GM23338 (cell line): Measurements from ENCODE around the gene PRDM9. TPM values are rescaled to one million over a fixed set of nuclear protein-coding genes. Genes with fewer than 3 reads are reported as not detected.
"Not testable (repeated sequence)": the region's sequence is repeated elsewhere in the genome, so short reads cannot be mapped to it uniquely, and the experiment has no call there.

Source experiments
- ATAC-seq: fragments of 200-7000 bp; cut with Tn5 transposase; 3 replicates; pipeline ENCODE4 v1.9.1; 2020
- DNase-seq: peaks from one replicate; pipeline ENCODE4 v3.0.0-alpha.2; 2015; ENCODE audit warnings: low spot score
- H2AFZ ChIP-seq: fragments of 200-600 bp; sonication (generic); 2 replicates; pipeline ENCODE4 v1.8.0; 2016; ENCODE audit warnings: antibody characterized with exemption, mild to moderate bottlenecking, moderate library complexity
- H3F3A ChIP-seq: fragments of 200-600 bp; sonication (generic); replicated peaks from 2 replicates; pipeline ENCODE4 v1.8.0; 2017; ENCODE audit warnings: antibody characterized with exemption, mixed run types, low read depth
- H3K27ac ChIP-seq: fragments of 200-600 bp; sonication (generic); 2 replicates; pipeline ENCODE4 v1.6.1; 2016; ENCODE audit warnings: low read depth
- H3K27me3 ChIP-seq: fragments of 200-600 bp; sonication (generic); 2 replicates; pipeline ENCODE4 v1.8.0; 2016; ENCODE audit warnings: mild to moderate bottlenecking, mixed run types, moderate library complexity; ENCODE audit not compliant: insufficient read depth
- H3K36me3 ChIP-seq: fragments of 200-600 bp; sonication (generic); 2 replicates; pipeline ENCODE4 v1.8.0; 2016; ENCODE audit warnings: mild to moderate bottlenecking; ENCODE audit not compliant: insufficient read depth
- H3K4me1 ChIP-seq: fragments of 200-600 bp; sonication (generic); 2 replicates; pipeline ENCODE4 v1.8.0; 2016; ENCODE audit warnings: mild to moderate bottlenecking, moderate library complexity; ENCODE audit not compliant: insufficient read depth
- H3K4me2 ChIP-seq: fragments of 200-600 bp; sonication (generic); 2 replicates; pipeline ENCODE4 v1.7.1; 2017; ENCODE audit warnings: mixed run types
- H3K4me3 ChIP-seq: fragments of 200-600 bp; sonication (generic); 2 replicates; pipeline ENCODE4 v1.6.1; 2016; ENCODE audit warnings: mixed run types
- H3K79me2 ChIP-seq: fragments of 200-600 bp; sonication (generic); replicated peaks from 2 replicates; pipeline ENCODE4 v1.8.0; 2017; ENCODE audit warnings: mild to moderate bottlenecking; ENCODE audit not compliant: insufficient read depth
- H3K9me2 ChIP-seq: fragments of 200-600 bp; sonication (generic); 2 replicates; pipeline ENCODE4 v1.8.0; 2017; ENCODE audit not compliant: insufficient read depth
- H4K20me1 ChIP-seq: fragments of 200-600 bp; sonication (generic); replicated peaks from 2 replicates; pipeline ENCODE4 v1.8.0; 2017; ENCODE audit warnings: mild to moderate bottlenecking; ENCODE audit not compliant: insufficient read depth
- H3K27ac Mint-ChIP-seq: 2 replicates; pipeline ENCODE4 v1.8.0; 2020; ENCODE audit warnings: inconsistent platforms, mild to moderate bottlenecking, moderate library complexity, mixed read lengths
- H3K27me3 Mint-ChIP-seq: 3 replicates; pipeline ENCODE4 v1.8.0; 2022; ENCODE audit warnings: low read depth, mild to moderate bottlenecking, moderate library complexity, mixed read lengths, inconsistent platforms; ENCODE audit not compliant: insufficient read depth, poor library complexity
- H3K36me3 Mint-ChIP-seq: 3 replicates; pipeline ENCODE4 v1.8.0; 2021; ENCODE audit warnings: low read depth, mild to moderate bottlenecking, inconsistent platforms, moderate library complexity, mixed read lengths
- H3K4me1 Mint-ChIP-seq: 3 replicates; pipeline ENCODE4 v1.8.0; 2020; ENCODE audit warnings: mild to moderate bottlenecking, inconsistent platforms, mixed read lengths
- H3K4me3 Mint-ChIP-seq: 3 replicates; pipeline ENCODE4 v1.8.0; 2021; ENCODE audit warnings: moderate library complexity, mild to moderate bottlenecking, inconsistent platforms, mixed read lengths
- H3K9me3 Mint-ChIP-seq: 3 replicates; pipeline ENCODE4 v1.8.0; 2020; ENCODE audit warnings: moderate library complexity, mild to moderate bottlenecking, inconsistent platforms, mixed read lengths
- REST ChIP-seq: IDR thresholded peaks from one replicate; pipeline ENCODE4 v1.6.1; 2018; ENCODE audit warnings: antibody characterized with exemption; ENCODE audit not compliant: unreplicated experiment
- ZNF462 ChIP-seq: fragments of 250-450 bp; sonication (Bioruptor Pico); IDR thresholded peaks from 2 replicates; pipeline ENCODE4 v1.5.0; 2020; ENCODE audit warnings: mild to moderate bottlenecking, moderate library complexity
- polyA plus RNA-seq: library from polyadenylated mRNA; unstranded; fragments of >200 nt; fragmentation: Nextera tagmentation; extraction: Ambion mirVana; gene quantifications from 2 replicates; pipeline ENCODE4 v1.2.1, GENCODE V29; 2016
- total RNA-seq: library from RNA; depleted of rRNA; stranded (reverse); fragments of >200 nt; shearing (Covaris generic); gene quantifications from 2 replicates; pipeline ENCODE4 v1.2.3, GENCODE V29; 2014

PRDM9 gene
- total and polyA plus RNA-seq, 2 experiments from 2014 or later: not detected

- no peak for TF ChIP-seq REST
These were observed 826 bp upstream of the PRDM9 start (continued) for GRCh38 chr5:23506329-23507236.

GRCh38 chr5:23510434-23510833 is 3.0 kb downstream of the PRDM9 start:
- H3K27ac Mint-ChIP-seq, H3K79me2 ChIP-seq, ATAC-seq, H3K27me3 ChIP-seq, H3K27me3 Mint-ChIP-seq, H3K4me3 ChIP-seq, H3K4me1 Mint-ChIP-seq, H3K27ac ChIP-seq, H3K4me3 Mint-ChIP-seq, H4K20me1 ChIP-seq, H3K36me3 Mint-ChIP-seq, H3F3A ChIP-seq, DNase-seq, H2AFZ ChIP-seq, H3K4me2 ChIP-seq, H3K4me1 ChIP-seq, H3K9me2 ChIP-seq, H3K36me3 ChIP-seq: not testable (repeated sequence)
- H3K9me3 Mint-ChIP-seq: peaks cover 18% of the 10 kb centered on the region

- peaks cover 7% of the 10 kb centered on the region; the same call in 1 of the 3 replicates for H3K36me3 Mint-ChIP-seq
- no peak for TF ChIP-seq REST
- no peak for TF ChIP-seq ZNF462 (CRISPR knock-in tag)
These were observed 15.1 kb downstream of the PRDM9 start for GRCh38 chr5:23522553-23522952.

More at GRCh38 chr5:23522553-23522952, 15.1 kb downstream of the PRDM9 start:
- H3K9me2 ChIP-seq: no peaks in the 10 kb centered on the region
- Mint-ChIP-seq H3K4me1 (no peaks in the 10 kb centered on the region; the same call in 2 of the 3 replicates), H3K9me3 (peaks cover 9% of the 10 kb centered on the region), H3K27me3 (peaks cover 3% of the 10 kb centered on the region), H3K27ac (no peak overlapping the region), H3K4me3 (no peak overlapping the region)
- H3K27ac ChIP-seq: no peak overlapping the region
- H3K4me2 ChIP-seq: no peak overlapping the region
- no peak for ATAC-seq
- H3K36me3 ChIP-seq: no peaks in the 10 kb centered on the region
- no peaks in the 10 kb centered on the region for H3F3A ChIP-seq
- H3K27me3 ChIP-seq: no peaks in the 10 kb centered on the region
- no peaks in the 10 kb centered on the region for H3K4me1 ChIP-seq
- no peak overlapping the region for H3K4me3 ChIP-seq
- H3K79me2 ChIP-seq: no peaks in the 10 kb centered on the region
- no peak for DNase-seq
- no peaks in the 10 kb centered on the region for H4K20me1 ChIP-seq
- H2AFZ ChIP-seq: no peak overlapping the region
